NCI-H345 treated with DMSO at 0.1 percent for 48 hours (cell line): Measurements from ENCODE around the gene SLC6A9.

Experiments
- DNase-seq: peaks from one replicate; lab custom pipeline; 2025; ENCODE audit not compliant: unreplicated experiment; lab: John Stamatoyannopoulos, UW

The SLC6A9 gene

DNA sequence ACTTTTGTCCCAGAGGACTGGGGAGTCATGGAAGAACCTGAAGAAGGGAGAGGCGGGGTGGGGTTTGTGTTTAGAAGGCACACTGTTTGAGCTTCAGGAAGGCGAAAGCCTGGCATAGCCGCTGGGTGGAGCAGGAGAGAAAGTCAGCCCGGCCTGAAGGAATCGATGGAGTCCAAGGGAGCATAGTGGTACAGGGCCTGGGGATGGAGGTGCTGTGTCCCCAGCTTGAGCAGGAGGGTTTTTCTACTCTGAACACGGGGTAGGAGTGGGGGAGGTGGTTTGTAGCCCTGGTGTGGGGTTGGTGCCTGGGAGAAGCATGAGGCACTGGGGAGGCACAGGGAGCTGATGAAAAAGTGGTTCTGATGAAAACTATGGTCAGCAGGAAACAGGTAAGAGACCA is 44.5 kb downstream of the SLC6A9 start:
- no peak for DNase-seq

DNA sequence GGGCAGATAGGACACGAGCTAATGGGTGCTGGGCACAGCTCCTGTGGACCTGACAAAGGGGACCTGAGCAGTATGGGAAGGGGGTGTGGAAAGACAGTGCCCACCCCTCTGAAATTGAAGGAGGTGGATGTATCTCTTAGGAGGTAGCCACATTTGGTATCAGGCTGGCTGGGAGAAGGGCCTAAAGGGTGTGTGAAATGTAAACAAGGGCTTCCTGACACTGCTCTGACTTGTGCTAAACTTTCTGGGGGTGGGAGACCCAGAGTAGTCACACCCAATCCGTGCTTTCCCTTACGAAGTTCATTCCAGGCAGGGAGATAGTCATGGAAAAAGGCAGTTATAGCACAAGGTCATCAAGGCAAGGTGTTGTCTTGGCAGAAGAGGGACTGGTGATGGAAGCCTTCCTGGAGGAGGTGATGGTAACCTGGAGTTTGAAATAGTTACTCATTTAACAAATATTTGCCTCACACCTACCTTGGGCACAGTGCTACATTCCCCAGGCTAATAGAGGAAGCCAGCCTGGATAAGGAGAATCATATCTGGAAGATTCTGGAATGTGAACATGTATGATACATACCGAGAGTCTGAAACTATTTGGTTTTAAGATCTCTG is 45.2 kb downstream of the SLC6A9 start:
- no peak for DNase-seq

DNA sequence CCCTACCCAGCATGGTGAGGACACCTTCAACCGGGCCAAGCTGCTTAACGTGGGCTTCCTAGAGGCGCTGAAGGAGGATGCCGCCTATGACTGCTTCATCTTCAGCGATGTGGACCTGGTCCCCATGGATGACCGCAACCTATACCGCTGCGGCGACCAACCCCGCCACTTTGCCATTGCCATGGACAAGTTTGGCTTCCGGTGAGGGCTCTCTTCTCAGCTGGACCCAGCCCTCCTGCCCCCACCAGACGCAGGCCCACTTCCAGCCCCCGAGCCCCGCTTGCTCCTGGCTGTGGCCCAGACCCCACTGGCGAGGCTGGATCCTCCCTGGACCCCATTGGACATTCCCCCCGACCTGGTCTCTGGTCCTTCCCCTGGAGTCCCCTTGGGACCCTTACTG is 46.4 kb downstream of the SLC6A9 start:
- no peak for DNase-seq

DNA sequence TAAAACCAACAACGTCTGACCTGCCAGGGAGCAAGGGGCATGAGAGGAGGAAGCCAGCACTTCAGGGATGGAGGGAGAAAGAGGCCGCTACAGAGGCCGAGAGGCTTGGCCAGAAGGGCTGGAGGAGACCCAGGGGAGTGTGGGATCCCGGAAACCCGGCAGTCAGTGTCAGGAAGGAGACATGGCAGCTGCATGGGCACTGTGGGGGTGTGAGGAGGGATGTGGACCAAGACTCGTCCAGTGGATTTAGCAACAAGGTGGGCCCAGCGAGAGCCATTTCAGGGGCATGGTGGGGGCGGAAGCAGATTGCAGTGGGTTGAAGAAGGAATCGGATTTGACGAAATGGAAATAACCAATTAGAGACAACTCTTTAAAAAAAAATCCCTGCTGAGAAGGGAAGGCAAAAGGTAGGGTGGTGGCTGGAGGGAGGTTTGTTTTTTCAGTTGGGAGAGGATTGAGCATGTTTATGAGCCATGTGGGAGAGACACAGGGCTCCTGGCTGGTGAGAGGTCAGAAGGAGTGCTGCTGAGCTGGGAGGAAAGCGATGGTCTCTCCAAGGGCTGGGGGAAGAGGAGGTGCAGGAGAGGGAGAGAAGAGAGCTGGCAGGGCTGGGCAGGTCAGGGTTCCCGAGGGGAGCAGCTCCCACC is 47.9 kb downstream of the SLC6A9 start:
- DNase-seq, result no peak

DNA sequence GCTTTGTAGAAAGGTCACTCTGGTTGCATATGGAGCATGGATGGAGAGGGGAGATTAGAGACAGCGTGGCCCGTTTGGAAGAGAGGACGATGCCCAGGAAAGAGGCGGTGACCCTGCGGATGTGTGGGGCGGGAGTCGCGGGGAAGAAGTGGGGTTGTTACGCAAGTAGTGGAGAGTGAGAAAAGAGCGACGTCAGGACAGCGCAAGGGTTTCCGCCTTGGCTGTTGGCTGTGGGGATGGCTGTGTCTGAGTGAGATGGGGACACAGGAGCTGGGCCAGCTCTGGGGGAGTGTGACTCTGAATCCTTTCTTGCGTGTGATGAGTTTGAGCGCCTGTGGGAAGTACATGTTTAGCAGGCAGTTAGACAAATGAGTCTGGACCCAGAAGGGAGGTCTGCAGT is 48.5 kb downstream of the SLC6A9 start:
- DNase-seq, result no peak

DNA sequence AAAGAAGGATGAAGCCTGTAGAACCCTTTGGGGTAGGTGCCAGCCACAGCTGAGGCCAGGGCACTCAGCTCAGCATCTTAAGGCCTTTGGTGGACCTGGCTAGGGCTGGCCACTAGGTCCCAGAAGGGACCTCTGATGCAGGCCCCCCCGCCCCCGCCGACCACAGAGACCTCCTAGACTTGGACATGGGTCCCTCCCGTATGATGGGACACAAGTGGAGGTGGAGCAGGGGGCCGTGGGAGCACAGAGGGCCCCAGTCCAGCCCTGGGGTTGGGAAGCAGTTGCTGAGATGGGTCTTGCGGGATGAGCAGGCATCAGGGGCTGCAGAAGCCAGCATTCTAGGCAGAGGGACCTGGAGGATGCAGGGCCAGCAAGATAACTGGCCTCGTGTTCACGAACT is 49.0 kb downstream of the SLC6A9 start:
- no peak for DNase-seq

DNA sequence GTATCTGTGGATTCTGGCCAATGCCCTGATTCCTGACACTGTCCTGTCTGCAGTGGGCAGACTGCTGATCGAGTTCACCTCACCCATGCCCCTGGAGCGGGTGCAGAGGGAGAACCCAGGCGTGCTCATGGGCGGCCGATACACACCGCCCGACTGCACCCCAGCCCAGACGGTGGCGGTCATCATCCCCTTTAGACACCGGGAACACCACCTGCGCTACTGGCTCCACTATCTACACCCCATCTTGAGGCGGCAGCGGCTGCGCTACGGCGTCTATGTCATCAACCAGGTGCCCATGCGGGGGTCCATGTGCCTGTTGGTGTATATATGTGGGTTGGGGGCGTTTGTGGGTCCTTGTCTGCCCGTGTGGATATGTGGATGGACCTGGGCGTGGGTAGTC is 49.6 kb downstream of the SLC6A9 start:
- no peak for DNase-seq

DNA sequence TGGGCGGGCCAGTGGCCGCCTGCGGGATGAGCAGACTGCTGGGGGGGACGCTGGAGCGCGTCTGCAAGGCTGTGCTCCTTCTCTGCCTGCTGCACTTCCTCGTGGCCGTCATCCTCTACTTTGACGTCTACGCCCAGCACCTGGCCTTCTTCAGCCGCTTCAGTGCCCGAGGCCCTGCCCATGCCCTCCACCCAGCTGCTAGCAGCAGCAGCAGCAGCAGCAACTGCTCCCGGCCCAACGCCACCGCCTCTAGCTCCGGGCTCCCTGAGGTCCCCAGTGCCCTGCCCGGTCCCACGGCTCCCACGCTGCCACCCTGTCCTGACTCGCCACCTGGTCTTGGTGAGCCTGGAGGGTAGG is 50.1 kb downstream of the SLC6A9 start:
- no peak for DNase-seq

DNA sequence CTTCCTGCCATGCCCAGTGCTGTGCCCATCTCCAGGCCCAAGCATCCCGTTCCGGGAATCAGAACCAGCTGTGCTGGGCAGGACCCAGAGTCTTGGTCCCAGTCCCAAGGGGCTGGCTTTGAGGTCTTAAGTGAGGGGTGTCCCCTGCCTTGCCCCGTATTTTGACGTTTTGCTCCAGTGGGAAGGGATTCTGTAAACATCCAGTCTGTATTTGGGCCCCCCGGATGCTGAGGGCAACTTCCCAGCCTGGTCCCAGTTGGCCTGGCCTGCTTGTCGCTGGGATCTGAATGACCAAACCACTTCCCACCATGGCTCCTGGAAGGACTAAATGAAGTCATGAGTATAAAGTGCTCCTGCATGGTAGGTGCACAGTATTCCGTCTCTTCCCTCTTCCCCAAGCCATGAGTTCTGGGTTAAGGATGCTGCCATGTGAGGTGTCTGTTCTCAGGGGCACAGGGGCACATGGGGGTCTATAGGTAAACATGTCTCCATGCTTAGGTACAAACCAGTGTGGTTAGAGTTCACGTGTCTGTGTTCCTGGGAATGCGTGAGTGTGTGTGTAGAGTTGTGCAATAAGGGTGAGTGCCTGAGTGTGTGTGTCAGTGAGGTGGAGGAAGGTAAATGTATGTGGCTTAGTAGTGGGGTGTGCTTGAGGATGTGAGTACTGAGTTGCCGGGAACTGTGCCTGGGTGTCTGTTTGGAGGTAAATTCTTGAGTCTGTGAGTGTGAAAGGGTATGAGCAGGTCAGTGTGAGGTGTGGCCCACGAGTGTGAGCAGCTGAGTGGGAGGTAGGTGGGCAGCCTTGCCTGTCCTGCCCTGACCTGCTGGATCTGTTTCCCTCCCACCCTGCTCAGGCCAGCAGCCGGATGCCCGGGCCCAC is 50.8 kb downstream of the SLC6A9 start:
- DNase-seq, result no peak

DNA sequence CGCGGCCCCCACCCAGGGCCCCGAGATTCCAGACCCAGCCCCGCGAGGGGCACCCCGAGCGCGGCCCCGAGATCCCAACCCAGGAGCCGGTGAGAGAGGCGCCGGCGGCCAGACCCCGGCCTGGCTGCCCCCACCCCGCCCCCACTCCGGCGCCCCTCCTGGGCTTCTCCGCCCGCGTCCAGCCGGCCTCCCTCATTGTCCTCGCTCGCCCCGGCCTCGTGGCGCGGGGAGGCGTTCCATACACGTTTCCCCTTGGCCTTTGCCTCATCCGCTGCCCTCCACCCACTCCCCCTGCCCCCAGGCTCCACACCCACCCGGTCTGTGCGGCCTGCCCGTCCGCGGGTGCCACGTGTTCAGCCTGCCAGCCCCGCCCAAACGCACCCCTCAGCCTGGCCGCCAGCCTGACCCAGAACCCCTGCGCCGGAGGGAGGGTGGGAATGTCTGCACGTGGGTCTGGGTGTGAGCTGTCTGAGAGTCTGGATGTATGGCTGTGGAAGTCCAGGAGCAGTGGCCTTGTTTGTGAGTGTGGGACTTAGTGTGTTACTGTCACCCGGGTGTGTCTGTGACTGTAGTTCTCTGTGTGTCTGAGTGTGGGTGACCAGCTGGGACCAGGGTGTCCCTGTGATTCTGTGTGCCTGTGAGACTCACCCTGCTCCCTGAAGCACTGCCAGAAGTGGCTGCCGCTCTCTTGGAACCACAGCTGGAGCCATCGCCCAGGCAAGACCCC is 51.6 kb downstream of the SLC6A9 start:
- no peak for DNase-seq

DNA sequence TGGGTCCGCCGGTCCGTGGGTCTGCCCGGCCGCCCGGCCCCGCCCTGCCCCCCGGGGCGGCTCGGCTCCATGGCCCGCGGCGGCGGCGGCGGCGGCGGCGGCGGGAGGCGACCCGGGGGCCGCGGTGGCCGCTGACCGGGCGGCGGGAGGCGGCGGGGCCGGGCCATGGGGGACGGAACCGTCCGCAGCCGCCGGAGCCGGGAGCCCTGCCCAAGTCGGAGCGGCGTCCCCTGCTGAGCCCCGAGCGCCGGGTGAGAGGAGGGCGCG is 52.1 kb downstream of the SLC6A9 start:
- DNase-seq, result no peak

DNA sequence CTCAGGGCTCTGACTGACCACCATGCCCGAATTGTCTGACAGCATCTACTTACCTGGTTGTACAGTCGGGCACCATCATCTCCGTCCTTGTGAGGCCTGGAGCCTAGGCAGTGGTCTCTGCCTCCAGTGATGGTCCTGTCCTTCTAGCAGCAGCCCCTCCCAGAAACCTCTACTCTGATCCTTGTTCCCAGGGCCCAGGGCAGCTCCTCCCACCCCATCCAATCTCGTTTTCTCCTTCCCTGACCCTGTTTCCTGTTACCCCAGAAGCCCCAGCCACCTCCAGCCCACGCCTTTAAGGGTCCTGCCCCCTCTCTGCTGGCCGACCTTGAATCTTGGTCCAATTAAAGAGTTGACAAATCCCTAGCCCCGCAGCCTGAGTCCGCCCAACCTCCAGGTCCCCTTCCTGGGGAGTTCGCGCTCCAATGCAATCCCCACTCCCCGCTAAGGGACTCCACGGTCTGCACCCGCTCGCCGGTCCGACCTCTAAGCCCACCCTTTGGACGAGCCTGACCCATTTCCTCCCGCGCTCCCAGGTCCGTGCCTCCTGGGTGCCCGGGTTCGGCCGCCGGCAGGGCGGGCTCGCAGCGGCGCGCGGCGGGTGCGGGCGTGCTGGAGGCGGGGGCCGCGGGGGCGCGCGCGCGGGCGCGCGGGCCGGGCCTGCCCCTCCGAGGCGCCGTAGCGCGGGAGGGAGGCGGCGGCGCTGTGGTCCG is 52.6 kb downstream of the SLC6A9 start, which contains the start of gene B4GALT2:
Gene B4GALT2 (plus strand): TSS at position 660 of the 710 bp plus-strand sequence. CDS start 1,951 bp downstream, outside the sequence.
- no peak for DNase-seq

DNA sequence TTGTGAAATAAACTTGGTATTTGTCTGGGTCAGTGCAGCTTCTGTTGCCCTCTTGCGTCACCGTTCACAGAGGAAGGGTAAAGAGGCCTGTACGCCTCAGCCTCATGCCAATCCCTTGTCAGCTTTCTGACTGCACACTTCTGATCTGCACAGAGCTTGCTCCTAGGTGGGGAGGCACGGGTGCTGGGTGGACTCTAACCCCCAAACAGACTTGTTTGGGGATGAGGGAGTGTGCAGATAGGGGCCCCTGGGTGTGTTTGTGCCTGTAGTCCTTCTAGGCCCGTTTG is 53.1 kb downstream of the SLC6A9 start:
- DNase-seq, result no peak

DNA sequence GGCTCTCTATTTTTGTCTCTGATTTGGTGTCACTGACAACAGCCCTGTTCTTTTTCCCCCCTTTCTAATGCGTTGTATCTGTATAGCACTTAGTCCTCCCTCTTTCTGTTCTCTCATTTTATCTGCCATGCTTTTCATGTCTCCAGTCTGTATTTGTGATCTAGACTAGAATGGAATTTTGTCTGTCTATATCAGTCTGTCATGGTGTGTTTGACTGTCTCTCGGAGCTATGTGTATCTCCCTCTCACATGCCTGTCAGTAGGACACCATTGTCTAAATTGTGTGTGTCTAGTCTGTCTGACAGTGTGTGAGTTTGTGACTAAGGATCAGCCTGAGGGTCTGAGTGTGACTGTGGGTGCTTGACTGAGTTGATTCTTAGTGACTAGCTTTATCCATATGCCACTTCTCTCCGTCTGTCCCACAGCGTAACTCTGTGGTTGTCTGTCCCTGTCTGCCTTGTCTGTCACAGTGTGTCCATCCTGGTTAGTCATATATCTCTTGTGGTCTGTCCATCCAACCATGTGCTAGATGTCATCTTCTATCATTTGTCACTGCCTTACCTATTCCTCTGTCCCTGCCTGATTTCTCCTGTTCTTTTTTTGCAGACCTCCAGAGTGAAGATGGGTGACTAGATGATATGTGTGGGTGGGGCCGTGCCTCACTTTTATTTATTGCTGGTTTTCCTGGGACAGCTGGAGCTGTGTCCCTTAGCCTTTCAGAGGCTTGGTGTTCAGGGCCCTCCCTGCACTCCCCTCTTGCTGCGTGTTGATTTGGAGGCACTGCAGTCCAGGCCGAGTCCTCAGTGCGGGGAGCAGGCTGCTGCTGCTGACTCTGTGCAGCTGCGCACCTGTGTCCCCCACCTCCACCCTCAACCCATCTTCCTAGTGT is 53.6 kb downstream of the SLC6A9 start:
- no peak for DNase-seq

DNA sequence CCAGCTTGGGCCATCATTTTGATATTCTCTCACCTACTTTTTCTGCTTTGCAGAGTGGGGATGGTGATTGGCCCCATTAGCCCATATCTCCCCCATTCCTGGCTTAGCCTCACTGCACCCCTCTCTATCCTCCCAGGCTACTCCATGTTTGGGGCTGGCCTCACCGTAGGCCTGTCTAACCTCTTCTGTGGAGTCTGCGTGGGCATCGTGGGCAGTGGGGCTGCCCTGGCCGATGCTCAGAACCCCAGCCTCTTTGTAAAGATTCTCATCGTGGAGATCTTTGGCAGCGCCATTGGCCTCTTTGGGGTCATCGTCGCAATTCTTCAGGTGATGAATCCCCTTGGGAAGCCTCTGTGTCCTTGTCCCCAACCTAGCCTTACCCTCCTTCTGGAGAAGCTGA is 54.4 kb downstream of the SLC6A9 start:
- DNase-seq, result no peak

DNA sequence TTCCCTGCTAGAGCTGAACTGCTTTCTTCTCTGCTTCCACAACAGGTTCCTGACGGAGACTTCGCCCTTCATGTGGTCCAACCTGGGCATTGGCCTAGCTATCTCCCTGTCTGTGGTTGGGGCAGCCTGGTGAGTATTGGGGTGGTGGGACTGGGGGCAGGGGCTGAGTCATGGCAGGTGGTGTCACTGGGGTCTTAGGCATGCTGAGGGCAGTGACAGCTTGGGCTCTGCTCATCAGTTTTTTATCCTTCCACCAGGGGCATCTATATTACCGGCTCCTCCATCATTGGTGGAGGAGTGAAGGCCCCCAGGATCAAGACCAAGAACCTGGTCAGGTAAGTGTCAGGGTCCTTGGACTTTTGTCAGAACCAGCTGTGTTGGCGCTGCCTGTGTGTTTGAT is 55.2 kb downstream of the SLC6A9 start:
- no peak for DNase-seq

DNA sequence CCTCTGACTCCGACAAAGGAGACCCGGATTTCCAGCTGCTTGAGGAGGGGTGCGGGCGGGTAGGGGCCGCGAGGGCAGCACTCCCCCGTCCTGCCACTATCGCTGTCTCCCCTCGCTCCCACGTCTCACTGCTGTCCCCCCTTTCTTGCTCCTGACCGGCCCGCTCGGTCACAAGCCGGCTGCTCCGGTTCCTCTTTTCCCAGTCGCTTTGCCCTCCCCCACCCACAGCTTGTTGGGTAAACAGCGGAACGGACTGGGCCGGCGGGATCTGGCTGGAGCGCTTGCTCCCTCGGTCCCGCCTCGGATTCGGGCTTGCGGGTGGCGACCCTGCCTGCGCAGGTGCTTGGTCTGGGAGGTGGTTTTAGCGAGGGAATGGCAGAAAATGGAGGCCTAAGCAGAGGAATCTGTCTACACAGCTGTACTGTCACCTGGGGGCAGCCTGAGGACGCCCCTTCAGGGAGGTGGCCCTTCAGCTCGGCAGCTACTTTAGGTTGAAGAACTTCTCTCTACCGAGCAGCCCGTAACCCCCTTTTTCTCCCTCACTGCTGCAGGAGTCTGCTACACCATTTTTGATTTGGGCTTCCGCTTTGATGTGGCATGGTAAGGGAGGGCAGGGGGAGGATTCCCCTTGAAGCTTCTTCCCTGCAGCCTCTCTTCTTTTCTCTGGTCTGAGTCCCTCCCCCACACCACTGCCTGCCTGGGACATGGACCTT is 55.9 kb downstream of the SLC6A9 start:
- DNase-seq, result no peak

DNA sequence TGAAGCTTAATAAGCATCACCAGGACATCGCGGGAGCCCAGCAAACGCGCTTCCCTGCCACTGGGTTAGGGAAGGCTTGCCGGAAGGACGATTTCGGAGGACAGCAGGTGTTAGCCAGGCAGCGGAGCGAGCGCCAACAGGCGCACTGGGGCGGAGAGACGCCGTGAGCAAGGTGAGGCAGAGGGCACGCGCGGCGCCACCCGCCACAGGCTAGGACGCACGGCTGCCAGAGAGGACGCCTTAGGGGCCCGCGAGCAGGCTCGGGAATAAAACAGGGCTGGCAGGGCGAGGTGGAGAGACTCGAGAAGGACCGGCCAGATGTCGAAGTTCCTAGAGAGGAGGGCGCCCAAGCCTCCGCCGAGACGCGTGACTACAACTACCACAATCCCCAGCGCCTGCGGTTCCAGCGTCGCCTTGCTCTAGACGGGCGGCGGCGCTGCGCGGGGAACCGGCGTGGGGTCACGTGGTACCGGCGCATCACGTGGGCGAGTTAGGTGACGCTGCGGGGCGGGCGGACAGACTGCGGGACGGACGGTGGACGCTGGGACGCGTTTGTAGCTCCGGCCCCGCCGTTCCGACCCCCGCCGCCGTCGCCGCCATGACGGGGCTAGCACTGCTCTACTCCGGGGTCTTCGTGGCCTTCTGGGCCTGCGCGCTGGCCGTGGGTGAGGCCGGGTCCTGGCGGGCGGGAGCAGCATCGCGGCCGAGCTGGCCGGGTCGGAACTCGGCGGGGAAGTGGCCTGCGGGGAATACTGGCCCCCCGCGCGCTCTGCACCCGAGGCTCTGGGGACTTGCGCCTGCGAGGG is 56.6 kb downstream of the SLC6A9 start, which contains the start of gene ATP6V0B:
Gene ATP6V0B (plus strand): TSS at position 518 of the 806 bp plus-strand sequence. CDS start 81 bp downstream, at position 599.
- DNase-seq, result peak; percentile 88

DNA sequence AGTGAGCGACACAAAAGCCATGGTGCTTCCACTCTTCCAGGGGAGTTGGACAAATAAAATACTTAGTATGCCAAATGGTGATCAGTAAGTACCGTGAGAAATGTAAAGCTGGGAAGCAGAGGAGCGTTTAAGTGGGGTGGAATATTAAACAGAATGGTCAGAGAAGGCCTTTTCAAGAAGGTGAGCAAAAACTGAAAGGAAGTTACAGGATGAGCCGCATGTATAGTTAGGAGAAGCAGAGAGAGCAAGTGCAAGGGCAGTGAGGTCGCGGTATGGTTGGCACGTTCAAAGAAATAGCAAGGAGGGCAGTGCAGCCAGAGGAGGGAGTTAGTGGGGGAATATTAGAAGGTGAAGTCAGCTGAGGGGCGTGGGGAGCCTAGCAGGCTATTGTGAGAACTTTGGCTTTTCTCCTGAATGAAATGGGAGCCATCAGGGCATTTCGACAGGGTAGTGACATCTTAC is 57.2 kb downstream of the SLC6A9 start:
- no peak for DNase-seq
